Amniotic stem cell (primary cell): ENCODE measurements around the gene RER1.

Experiments used
- DNase-seq: peaks from one replicate; lab custom pipeline; 2025; lab: John Stamatoyannopoulos, UW

The RER1 gene

DNA sequence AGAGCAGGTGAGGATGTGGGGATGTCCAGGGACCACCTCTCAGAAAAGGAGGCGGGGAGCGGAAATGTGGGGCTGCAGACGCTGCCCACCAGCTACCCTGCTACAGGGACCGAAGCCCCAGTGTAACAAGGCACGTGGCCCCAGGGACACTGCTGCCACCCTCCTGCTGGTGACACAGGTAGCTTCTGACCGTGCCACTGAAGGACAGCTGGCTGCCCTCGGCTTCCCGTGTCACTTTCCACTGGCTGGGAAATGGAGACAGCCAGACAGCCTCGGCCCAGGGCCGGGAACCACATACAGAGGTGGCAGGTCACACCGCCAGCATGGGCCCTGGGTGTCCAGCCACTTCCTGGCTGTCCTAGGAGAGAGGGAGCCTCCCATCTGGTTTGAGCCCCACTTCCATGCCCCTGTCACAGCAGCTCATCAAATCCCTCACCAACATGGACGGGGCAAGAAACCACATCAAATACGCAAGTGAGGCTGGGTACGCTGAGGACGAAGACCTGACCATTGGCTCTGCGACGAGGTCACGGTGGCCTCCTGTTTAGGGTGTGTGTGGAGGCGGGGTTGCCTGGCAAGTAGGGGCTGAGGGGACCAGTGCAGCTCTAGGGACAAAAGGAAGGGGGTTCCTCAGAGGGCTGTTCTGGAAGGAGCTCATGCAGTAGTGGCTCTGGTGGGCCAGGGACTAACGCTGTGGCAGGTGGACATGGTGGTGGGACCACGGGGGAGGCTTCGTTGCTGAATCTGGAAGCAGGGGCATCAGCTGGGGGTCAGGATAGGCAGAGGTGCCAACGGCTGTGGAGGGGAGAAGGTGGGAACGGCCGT, 15.7 kb downstream of the RER1 start:
- no peak for DNase-seq

DNA sequence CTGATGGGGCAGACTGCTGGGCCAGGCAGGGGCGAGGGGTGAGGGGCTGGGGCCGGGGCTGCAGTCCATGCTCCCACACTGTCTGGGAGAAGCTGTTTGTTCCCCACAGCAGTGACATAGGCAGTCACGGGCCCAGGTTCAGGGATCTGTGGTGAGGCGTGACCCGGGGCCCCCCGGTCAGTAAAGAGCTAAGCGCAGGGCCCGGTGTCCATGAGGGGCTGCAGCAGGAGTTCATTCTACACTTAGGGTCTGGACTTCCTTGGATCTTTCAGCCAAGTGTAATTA, 16.3 kb downstream of the RER1 start:
- no peak for DNase-seq

DNA sequence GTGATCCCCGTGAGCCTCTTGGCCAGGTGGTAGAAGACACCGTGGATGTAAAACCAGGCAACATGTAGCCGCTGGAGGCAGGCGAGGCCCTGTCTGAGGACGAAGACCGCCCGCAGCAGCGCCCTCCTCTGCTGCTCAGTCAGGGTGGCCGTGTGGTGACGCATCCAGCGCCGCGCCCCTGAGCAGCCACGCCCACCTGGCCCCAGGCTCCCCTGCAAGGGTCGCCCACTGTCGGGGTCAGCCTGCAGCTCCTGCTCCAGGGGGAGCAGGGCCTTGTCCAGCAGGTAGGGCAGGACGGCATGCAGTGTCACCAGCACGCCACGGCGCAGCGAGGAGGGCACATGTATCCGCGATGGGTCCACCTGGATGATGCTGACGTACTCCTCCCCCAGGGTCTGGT, 16.8 kb downstream of the RER1 start:
- no peak for DNase-seq

DNA sequence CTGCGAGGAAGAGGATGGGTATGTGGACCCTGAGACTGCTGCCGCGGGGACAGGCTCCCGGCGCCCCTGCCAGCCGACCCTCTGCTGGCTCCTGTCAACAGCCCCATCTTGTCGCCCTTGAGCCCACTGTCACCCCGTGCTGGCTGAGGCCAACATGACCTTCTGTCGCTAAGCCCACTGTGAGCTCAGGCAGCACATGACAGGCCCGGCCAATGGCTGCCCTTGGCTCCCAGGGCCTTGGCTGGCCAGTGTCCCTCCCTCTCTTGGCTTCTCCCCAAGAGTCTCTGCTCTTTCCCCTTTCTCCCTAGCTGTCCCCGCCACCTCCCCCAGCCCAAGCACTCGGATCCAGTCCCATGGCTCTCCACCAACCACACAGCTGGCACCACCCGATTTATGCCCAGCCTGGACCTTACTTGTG, 17.2 kb downstream of the RER1 start:
- no peak for DNase-seq

DNA sequence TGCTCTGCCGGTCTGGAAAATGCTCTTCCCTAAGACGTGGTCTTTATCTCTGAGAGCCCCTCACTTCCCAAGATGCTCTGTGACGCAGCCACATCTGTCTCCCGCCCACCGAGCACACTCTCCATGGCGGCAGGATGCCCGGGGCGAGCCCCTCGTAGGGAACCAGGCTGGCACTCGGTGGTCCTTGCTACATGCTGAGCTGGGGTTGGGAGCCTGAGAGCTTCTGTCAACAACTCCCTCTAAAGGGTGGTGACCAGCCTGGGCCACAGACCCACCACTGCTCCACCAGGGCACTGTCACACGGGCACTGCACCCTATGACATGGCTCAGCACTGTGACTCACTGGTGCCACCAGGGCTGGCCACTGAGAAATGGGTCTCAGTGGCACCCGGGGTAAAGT, 18.1 kb downstream of the RER1 start:
- no peak for DNase-seq

DNA sequence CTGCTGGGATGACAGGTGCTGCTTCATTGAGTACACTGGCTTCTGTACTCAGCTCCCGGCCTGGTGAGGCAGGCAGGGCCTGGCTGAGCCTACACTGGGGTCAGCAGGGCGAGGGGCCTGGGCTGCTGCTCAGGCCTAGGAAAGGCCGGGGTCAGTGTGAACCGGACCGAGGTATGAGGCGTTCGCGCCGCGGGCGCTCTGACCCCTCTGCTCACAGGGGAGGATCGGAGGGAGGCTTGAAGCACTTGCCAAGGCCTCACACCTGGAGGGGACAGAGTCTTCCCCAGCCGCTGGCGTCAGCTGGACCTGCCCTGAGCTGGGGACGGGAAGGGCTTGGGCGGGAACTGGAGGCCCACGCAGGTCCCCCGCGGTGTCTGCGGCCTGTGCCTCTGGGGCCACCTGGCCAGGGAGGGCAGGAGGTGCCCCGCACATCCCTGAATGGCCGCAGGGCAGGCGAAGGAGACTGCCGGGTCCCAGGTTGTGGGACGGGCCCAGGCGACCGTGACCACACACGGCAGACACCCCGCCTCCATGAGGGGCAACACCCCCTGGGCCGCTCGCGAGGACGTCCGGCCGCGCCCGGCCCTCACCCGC, 20.3 kb downstream of the RER1 start:
- DNase-seq = no peak

DNA sequence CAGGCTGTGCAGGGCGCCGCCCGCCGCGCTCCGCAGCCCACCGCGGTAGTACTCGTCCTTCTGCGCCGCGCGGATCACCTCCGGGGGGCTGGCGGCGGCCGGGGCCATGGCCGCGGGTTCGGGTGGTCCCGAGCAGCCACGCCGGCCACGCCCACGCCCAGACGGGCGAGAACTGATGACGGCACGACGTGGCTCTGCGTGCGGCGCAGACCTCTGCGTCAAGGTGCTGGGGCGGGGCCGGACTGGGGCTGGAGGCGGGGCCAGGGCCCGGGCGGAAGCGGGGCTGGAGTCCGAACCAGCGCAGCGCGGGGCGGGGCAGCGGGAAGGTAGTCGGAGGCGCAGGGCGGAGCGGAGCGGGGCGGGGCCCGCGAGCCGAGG, 20.7 kb downstream of the RER1 start, which contains the start of gene PEX10:
Gene PEX10 (minus strand): TSS at position 170 of the 378 bp plus-strand sequence. CDS start 62 bp downstream, at position 108.
- peak; percentile 92 for DNase-seq

DNA sequence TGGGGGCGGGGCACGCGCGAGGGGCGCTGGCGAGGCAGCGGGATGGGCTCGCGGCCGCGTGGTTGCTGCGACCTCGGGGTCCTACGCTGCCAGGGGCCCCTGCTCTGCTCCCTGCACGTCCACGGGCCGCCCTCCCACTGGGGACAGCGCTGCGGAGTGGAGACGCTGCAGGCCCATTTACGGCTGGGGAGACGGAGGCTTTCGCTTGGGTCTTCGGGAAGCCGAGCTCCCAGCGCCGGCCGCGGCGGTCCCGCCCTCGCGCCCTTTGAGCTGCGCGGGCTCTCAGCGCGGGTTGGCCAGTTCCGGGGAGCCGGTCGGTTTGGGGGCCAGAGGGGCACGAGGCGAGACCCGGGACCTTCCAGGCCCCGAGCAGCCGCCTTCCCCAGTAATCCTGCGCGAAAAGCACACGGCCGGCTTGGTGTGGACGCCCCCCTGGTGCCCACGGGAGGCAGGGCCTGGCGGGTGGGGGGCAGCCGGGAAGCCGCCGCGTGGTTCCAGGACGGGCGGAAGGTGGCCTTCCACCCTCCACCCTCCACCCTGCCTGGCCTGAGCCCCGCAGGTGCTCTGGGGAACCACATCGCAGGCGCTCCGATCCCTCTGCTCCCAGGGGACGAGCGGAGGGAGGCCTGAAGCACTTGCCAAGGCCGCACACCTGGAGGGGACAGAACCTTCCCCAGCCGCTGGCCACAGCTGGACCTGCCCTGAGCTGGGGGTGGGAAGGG, 21.3 kb downstream of the RER1 start:
- no peak for DNase-seq

DNA sequence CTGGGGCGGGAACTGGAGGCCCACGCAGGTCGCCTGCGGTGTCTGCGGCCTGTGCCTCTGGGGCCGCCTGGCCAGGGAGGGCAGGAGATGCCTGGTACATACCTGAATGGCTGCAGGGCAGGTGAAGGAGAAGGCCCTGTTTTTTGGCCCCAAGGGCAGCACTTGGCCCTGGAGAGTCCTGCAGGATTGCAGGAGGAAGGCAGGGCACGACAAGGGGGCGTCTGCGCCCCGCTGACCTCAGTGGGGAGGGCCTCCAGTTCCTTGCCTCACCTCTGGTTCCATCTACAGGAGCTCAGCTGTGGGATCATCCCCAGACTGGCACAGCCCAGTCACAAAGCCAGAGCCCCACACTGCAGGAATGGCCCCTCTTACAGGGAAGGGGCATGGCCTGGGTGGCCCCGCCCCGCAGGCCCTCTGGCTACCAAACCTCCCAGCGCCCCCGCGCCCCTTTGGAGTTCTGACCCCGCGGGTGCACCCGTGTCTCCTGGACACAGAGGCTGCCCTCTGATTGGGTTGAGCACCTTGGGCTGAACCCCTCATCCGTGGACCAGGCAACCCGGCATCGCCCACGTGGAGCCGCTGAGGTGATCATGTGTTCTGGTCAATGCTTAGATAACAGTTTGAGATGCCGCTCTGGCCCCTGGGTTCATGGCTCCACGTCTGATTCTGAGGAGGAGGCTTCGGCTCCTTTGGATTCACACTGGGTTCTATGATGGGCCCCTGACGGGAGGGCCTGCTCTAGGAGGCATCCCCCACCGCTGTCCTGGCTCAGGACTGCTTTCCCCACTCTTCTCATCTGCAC, 22.1 kb downstream of the RER1 start:
- no peak for DNase-seq

DNA sequence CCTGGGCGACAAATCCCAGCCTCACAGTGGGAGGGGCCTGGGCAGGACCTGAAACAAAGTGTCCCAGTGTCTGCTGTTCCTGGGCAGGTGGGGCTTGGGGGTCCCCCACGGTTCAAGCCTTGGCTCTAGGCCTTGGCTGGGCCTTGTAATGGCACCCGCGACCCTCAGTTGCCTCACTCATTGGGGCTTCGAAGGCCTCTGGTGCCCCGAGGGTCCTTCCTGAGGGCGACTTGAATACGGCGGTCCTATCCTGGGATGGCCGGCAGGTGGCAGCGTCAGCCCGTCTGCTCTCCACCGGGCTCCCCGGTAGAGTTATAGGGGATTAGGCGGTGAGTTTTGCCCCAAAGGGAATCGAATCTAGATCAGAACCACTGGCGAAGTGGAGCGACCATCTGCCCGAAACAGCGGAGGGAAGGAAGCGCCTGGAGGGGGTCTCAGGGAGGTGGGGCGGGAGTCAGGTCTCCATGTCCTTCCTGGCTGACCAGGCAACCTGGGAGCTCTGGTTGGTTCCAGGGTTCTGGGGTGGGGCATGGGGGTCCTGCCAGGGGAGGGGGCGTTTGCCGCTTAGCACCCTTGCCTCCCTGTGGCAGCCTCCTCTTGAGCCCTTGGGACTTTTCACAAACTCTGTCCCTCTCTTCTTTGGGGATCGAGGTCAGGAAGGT, 22.8 kb downstream of the RER1 start:
- peak; percentile 13 for DNase-seq

DNA sequence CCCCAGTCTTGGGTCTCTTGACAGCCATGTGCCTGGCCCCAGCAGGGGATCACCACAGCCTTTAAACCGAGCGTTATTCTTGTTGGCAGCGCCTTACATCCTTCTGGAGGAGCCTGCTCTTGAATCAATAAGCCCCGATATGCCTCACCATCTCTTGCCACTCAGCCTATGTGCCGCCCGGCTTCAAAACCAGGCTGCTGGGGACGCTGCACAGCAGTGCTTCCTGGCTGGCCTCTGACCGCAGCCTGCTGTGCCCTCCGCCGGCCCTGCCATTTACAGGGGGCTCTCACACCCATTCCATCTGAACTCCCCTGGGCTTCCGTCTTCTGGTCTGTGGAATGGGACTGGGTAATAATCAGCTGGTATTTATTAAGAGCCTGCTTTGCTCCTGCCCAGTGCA, 23.7 kb downstream of the RER1 start:
- DNase-seq = no peak

DNA sequence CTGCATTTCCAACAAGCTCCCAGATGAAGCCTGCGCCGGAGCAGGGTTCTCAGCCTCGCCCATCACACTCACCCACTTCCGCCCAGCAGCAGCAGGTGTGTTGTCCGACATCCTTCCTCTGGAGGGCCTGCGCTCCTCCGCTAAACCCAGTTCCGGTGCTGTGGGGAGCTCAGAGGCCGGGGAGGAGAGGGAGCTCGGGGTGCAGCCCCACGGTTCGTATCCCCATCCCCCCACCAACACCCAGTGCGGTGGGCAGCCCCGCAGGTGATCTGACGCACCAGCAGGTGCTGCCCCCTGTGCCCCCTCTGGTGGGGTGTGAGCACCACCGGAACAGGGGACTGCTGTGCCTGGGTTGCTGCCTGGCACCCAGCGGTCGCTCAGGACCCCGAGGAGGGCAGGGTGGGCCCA, 24.2 kb downstream of the RER1 start:
- no peak for DNase-seq

DNA sequence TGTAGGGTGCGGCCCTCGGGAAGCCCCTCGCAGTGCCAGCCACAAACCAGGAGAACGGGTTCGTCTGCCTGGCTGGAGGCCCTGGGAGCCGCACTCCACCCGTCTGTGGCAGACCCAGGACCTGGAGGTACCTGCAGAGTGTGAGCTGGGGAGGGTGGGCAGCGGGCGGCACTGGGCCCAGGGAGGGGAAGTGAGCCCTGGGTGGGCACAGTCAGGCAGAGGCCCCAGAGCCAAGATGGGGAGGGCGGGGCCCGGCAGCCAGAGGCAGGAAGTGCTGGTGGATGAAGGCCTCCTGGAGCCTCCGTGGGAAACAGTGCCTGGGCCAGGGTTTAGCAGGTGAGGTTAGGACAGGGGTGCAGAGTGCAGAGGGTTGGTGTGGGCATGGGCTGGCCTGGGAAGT, 24.8 kb downstream of the RER1 start:
- no peak for DNase-seq

DNA sequence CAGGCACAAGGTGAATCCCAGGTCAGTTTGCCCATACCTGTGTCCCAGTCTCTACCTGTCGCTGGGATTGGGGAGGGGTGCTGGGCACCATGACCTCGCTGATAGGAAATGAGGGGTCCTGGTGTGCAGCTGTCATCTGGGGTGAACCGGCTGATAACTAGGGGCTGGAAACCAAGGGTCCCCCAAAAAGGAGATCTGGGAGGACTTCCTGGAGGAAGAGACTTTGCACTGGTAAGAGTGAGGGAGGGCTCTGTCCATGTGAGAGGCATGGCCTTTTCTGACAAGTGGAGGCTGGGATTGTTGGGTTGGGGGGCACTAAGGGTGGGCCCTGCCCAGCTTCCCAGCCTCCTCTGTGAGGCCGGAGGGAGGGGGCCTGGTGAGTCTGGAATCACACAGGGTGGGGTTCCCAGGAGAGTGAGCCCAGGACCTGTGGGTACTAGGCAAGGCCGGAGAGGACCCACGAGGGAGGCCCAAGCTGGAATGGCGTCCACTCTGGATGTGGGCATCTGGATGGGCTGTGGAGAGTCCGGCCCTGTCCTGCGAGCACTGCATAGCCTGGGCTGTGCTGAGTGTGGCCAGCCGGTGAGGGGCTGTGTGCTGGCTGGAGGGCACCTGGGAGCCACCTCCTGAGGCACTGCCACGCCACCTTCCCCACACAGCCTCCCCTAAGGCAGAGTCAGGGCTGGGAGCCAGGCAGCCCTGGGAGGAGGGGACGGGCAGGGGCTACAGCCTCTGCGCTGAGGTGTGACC, 25.6 kb downstream of the RER1 start:
- no peak for DNase-seq

DNA sequence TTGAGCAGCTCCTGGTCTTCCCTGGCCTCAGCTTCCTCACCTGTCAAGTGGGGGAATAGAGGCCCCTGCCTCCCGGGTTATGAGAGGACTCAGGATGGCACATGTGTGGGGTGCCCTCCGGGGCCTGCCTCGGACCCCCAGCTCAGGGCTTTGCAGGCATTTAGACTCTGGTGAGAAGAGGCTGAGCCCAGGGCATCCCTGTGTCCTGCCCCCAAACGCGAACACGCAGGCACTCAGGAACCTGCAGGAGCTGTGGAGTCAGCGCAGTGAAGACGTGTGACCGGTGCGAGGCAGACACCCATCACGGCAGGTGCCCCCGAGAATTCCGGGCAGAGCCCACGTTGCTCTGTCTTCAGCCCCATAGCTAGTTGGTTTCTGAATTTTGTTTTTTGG, 26.2 kb downstream of the RER1 start:
- no peak for DNase-seq

DNA sequence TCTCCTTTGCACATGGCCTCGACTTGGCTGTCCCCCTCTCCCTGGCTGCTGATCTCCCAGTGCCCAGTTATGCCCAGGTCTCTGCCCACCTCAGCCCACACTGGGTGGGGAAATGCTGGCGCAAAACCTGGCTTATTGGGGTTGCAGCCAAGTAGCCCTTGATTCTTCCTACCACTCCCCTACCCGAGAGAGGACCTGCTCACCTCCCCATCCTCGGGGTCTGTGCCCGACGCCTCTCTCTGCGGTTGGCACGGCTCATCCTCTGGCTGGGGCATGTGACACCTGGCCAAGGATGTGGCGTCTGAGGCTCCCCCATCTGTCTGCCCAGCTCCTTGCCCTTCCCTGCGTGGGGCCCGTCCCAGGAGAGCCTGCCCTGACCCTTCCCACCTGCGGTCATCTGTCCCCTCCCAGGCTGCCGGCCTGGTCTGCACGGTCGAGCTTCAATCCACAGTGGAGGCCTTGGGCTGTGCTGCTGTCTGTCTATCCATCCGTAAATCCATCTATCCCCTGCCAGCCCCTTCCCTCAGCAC, 27.2 kb downstream of the RER1 start:
- no peak for DNase-seq

DNA sequence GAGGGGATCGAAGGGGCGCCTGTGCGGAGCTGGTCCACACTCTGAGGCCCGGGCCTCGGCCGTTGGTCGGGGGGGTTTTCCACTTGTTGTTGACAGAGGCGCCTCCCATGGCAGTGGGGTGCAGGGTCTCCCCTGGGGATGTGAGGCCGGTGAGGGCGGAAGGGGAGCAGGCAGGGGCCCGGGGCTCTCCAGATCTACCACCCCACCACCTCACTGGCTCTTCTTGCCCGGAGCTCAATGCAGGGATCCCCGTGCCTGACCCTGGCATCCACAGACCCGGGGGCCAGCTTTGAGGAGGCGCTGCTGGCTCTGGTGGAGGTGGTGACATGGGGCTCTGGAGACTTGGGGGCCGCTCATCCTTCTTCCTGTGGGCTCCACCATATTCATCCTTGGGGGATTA, 27.8 kb downstream of the RER1 start:
- DNase-seq = no peak

DNA sequence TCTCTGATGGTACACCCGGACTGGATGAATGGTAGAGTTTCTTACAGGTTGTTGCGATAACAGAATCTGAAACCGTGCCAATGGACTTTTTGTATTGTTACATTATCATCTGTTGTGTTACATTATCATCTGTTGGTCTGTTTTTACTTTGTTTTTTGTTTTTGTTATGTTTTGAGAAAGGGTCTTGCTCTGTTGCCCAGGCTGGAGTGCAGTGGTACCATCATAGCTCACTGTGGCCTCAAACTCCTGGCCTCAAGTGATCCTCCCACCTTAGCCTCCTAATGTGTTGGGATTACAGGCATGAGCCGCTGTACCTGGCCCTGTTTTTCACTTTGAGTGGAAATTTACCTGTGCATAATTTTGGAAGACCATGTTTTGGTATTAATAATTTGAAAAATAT, 30.9 kb downstream of the RER1 start:
- DNase-seq = no peak

DNA sequence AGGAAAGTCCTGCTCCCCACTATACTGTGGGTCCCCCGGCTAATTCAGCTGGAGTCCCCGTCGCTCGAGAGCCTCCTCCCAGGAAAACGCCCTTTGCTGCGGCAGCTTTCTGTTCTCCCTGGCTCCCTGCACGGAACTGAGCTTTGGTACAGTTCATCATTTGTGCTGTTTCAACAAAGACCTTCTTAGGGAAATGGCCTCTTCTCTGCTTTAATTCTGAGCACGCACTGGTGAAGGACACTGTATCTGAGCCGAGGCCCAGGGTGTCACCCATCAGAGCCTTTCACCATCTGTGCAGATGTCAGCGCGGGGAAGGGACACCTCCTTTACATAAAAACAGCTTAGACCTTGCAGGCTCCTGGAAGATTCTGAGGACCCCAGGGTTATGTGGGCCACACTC, 34.3 kb downstream of the RER1 start:
- DNase-seq = no peak

DNA sequence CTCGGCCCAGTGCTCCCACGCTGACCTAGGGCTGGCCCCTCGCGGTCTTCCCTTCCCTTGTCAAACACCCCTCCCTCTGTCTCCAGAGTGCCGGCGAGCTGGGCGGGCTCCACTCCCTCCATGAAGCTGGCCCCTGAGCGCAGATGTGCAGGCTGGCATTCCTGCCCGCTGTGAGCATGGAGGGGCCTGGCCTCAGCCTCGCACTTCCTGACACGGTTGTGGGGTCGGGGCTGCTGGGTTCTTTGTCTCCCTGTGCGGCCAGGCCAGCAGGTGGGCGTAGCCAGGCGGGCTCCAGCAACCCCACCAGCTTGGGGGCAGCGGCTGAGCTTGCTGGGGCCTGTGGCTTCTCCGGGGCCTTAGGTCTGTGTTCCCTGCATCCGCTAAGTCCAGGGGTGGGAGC, 34.9 kb downstream of the RER1 start:
- no peak for DNase-seq

DNA sequence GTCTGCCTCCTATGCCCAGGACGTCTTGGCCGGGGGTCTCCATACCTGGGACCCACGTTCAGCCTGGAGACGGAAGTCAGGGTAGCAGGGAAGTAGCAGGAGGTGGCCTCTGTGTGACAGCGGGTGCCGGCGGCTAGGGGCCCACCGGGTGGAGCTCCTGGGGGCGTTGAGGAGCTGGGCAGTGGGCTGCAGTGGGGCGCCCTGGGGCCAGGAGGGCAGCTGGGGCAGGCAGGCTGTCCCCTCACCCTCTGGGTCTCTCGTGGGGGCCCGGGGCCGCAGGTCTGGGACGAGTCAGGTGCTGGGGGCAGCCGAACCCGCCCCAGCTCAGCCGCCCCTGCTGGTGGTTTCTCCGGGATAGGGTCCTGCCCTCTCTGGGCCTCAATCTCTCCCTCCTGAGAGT, 35.4 kb downstream of the RER1 start:
- no peak for DNase-seq
